Limb (tissue), 2 donors: ENCODE measurements around the gene ANKRD11.

Experiments
- DNase-seq, 2 donors: peaks; one replicate each; pipeline ENCODE4 v3.0.0-alpha.2; 2016; ENCODE audit errors: extremely low spot score in 2 of 2

ANKRD11 gene

GRCh38 chr16:89288577-89288844 is 201.8 kb downstream of the ANKRD11 start:
- DNase-seq, result no peak

GRCh38 chr16:89287777-89288576 is 202.4 kb downstream of the ANKRD11 start:
- DNase-seq, result no peak

GRCh38 chr16:89286096-89286495 is 204.3 kb downstream of the ANKRD11 start:
- DNase-seq, result no peak

- DNase-seq, result no peak
Observed at GRCh38 chr16:89285381-89285780, 205.0 kb downstream of the ANKRD11 start.

DNA sequence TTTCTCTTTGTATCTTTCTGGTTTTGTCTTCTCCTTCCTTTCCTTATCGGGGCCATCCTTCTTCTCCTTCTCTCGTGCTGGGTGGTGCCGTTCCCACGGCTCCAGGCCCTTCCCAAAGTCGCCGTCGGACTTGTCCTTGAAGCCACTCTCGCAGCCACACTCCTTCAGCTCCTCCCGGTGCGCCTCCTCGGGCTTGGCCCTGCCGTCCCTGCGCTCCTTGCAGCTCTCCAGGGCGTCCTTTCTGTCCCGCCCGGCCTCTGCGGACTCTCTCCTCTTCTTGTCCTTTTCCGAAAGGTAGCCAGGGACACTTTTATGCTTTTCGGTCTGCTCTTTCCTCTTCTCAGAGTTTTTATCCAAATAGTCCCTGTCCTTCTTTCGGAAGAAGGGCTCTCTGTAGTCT is 206.9 kb downstream of the ANKRD11 start:
- DNase-seq, result no peak

DNA sequence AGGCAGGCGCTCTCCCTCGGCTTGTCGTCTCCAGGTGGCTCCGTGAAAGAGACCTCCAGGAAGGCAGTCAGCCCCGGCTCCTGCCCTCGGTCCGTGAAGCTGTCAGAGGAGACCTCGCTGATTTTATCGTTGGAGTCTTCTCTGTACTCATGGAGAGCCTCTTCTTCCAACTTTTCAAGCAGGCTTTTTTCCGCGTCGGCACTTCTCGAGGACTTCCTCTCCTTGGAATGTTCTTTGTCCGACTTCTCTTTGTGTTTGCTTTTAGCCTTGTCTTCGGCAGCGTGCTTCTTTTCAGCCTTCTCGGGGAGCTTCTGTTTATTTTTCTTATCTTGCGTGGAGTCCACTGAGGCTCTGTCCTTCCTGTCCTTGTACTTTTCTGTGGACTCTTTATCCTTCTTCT is 207.8 kb downstream of the ANKRD11 start:
- DNase-seq, result no peak

- no peak for DNase-seq
Observed at GRCh38 chr16:89281829-89282228, 208.5 kb downstream of the ANKRD11 start.

GRCh38 chr16:89281189-89281577 is 209.2 kb downstream of the ANKRD11 start:
- no peak for DNase-seq

DNA sequence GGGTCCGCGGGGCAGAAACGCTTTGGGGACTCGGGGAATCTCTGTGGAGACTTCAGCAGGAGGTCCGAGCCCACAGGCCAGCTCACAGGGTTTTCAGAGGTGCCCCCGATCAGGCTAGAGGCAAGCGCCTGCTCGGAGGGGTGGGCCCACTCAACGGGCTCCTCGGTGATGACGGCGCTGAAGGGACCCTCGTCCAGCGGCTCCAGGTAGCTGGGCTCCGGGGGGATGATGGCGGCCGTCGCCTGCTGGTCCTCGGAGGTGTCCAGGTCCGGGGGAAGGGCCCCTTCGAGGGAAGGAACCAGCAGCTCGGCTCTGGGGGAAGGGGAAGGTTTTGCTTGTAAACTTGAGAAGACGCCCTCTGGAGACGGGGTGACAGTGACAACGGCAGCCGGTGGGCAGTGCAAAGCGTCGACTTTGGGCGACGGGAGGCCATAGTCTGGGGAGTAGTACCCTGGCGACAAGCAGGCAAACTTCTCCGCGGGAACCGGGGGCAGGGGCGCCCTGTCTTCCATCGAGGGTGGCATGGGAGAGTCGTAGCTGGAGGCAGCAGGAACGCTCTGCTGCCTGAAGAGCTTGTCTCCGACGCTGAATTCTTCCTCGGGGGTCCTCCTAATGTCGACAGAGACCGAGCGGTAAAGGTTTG is 209.7 kb downstream of the ANKRD11 start:
- no peak for DNase-seq

- no peak for DNase-seq
Observed at GRCh38 chr16:89279666-89280481, 210.5 kb downstream of the ANKRD11 start.

DNA sequence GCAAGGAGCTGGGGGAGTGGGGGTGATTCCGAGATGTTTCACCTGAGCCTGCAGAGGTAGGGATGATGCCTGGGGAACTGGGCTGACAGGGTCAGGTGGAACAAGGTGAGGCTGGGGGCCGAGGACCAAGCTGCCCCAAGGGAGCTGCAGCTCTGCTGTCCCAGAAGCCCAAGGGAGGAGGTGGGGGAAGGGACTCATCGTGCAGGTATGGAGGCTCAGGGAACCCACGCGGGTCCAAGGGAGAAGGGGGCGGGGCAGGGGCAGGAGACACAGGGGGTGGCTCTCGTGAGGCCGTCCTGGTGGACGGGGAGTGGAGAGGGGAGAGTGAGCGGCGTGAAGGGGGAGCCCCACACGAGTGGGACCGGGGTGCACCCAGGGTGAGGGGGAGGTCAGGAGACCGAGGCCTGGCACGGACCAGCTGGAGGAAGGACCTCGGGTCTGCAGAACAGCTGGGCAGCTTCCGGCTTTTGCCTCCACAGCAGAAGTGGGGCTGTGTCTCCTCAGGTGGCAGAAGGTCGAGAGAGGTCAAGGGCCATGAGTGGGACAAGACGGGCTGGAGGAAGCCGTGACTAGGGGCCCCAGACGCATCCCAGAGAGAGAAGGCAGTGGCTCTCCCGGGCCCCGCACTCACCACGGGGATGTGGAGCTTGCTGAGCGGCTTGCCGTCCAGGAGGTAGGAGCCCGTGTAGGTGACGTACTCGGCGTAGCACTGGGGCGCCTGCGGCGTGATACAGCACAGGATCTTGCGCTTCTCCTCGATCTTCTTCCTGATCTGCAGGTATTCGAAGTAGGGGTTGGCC is 211.7 kb downstream of the ANKRD11 start:
- DNase-seq, result no peak

DNA sequence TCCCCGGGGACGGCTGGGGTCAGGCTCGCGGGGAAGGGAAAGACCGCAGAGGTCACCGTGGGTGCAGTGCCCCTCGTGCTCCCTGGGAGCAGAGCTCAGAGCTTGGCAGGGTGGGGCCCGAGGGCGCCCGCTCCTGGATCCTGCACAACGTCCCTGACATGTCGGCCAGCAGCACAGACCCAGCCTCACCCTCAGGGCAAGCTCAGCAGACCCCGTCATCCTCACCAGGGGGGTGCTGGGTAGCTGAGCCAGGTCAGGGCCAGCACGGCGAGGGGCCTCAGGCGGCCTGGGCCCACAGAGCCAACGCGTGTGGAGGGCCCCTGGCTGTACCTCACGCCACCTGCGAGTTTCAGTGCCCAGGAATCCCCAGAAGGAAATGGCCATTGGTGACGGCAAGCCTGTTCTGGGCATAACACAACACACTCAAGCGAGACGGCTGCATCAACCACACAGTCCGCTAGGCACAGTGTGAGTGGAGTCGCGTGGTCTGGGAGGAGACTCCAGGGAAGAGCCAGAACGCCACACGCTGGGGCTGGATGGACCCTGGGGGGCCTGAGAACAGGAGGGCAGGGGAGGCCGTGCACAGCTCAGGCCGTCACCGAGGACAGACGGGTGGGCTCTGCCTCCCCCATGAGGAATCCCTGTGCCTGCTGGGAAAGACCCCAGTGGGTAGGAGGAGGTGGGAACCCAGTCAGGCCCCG is 212.6 kb downstream of the ANKRD11 start:
- peak in 1 of 2 donors; percentile 22 for DNase-seq

DNA sequence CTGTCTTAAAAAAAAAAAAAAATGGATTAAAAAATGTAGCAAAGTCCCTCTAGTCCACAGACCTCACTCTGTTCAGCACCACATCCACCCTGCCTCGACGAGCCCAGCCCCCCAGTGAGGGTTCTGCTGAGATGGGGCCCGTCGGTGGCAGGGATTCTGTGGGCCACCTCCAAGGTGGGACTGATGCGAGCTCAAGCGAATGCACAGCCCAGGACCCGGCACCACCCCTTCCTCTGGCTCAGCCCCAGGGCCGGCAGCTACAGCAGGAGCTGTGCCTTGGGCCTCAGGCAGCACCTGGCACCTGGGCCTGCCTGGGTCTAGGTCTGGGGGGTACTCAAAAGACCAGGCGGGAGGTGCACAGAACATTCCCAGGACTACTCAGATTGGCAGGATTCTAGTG is 213.3 kb downstream of the ANKRD11 start:
- DNase-seq, result no peak

DNA sequence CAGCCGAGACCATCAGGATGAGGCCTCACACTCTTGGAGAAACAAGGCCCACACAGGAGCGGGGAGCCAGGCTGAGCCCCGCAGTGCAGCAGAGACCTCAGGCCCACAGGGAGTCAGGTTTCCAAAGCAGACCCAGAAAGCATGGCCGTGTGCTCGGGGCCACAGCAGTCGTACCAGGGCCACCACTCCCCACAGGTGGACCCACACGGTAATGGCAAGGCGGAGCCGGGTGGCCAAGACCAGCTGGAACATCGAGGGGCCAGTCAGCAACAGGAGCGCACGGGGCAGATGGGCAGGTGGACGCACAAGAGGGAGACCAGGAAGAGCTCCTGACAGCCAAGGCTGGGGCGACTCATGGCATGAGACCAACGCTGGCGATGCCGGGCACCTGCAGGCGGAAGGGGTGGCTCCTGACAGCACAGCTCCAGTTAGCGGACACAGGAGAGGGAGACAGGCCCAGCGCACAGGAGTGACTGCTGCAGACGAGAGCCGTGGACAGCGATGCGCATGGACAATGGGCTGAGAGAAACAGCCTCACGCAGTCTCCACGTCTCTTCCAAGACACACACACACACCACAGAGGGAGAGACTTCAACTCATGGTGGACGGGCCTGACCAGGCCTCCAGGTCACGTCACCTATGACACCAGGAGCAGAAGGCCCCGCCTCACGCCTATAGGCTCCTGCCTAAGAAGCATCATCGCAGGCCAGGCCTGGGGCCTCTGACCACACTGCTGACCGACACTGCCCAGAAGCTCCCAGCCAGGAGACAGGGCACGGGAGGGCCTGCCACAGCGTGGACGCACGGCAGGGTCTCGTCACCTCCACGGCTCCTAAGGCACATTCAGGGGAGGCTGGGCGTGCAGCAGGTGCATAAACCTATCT is 214.3 kb downstream of the ANKRD11 start:
- peak in 1 of 2 donors; percentile 18 for DNase-seq

DNA sequence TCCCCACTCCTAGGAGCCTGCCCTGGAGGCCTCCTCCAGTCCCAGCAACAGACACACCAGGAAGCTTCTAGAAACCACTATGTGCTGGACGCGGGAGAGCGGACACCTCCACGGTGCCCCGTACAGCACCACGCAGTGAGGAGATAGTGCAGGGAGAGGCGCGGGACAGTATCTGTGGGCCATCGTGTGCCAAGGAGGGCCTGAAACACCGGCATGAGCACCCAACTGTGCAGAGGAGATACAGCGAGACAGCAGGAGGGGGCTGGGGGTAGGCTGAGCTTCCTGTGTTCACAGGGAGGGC is 215.1 kb downstream of the ANKRD11 start:
- peak in 1 of 2 donors; percentile 24 for DNase-seq

- DNase-seq, result peak in 1 of 2 donors; percentile 17
Observed at GRCh38 chr16:89274561-89275283, 215.6 kb downstream of the ANKRD11 start.

DNA sequence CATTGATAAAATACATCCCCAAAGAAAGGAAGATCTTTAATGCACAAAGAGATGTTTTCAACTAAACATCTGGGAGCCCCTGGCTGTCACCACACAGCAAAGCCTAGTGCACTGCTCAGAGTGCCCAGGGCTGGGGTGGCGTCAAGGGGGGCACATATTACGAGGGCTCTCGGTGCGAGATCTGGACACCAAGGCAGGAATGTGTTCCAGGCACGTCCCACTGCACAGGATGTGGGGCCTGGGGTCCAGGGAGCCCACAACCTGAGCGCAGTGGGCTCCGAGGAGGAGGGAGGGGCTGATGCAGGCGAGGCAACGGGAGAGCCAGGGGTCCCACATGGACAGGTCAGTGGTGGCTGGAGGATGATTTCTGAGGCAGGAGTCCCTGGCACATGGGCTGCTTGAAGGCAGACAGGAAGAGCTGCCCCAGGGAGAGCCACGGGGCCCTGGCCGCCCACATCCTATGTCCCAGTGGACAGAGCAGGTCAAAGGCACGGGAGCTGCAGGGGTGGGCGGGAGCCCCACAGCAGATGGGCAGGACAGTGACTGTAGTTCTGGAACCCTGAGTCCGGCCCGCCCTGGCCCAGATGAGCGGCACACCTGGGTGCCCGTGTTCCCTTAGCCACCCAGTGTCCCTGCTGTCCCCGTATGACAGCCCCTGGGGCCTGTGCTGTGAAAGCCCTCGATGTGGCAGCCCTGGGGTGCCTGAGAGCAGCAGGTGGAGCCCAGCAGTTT is 216.5 kb downstream of the ANKRD11 start:
- no peak for DNase-seq

GRCh38 chr16:89272631-89273030 is 217.7 kb downstream of the ANKRD11 start:
- no peak for DNase-seq
